Measurements from ENCODE around the gene GCC2.

- TF ChIP-seq CTCF (IDR thresholded peaks at IDR 0.05; ENCODE audit: insufficient read depth, low read length): no peak
- TF ChIP-seq REST (IDR thresholded peaks at IDR 0.05; ENCODE audit: insufficient replicate concordance, low read depth): no peak
- no peak for TF ChIP-seq POLR2AphosphoS5 (IDR thresholded peaks at IDR 0.05; ENCODE audit: low read depth)
- TF ChIP-seq SPI1 (IDR thresholded peaks at IDR 0.05; ENCODE audit: borderline replicate concordance, low read depth): no peak
- no peak for TF ChIP-seq GABPA (IDR thresholded peaks at IDR 0.05; ENCODE audit: low read depth)
Observed at GRCh38 chr2:108418416-108418815, 30.6 kb upstream of the GCC2 start.
